Measurements from ENCODE around the gene SOBP. TPM values are rescaled to one million over a fixed set of nuclear protein-coding genes. Genes with fewer than 3 reads are reported as not detected.

SOBP gene
- total RNA-seq, 4 donors from 2014 or later, result 0.26 to 1.5 (median 0.55) TPM

GRCh38 chr6:107589199-107589598, 99.3 kb downstream of the SOBP start:
- no peak for TF ChIP-seq POLR2AphosphoS5 (IDR thresholded peaks at IDR 0.05)
- TF ChIP-seq, protein P1, sequence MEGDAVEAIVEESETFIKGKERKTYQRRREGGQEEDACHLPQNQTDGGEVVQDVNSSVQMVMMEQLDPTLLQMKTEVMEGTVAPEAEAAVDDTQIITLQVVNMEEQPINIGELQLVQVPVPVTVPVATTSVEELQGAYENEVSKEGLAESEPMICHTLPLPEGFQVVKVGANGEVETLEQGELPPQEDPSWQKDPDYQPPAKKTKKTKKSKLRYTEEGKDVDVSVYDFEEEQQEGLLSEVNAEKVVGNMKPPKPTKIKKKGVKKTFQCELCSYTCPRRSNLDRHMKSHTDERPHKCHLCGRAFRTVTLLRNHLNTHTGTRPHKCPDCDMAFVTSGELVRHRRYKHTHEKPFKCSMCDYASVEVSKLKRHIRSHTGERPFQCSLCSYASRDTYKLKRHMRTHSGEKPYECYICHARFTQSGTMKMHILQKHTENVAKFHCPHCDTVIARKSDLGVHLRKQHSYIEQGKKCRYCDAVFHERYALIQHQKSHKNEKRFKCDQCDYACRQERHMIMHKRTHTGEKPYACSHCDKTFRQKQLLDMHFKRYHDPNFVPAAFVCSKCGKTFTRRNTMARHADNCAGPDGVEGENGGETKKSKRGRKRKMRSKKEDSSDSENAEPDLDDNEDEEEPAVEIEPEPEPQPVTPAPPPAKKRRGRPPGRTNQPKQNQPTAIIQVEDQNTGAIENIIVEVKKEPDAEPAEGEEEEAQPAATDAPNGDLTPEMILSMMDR (IDR thresholded peaks at IDR 0.05), result no peak
- no peak for TF ChIP-seq EP300 (IDR thresholded peaks at IDR 0.05)
- no peak for TF ChIP-seq POLR2A (IDR thresholded peaks at IDR 0.05)
- Histone ChIP-seq H3K4me1 (no peaks in the 10 kb centered on the region), H3K4me3 (no peak overlapping the region), H3K27ac (no peak overlapping the region), H3K9me3 (no peaks in the 10 kb centered on the region), H3K27me3 (no peaks in the 10 kb centered on the region), H3K36me3 (no peaks in the 10 kb centered on the region)
- DNase-seq (ENCODE audit: low spot score in 2 of 2), result no peak
- 86% methylated on average over 5 of the region's 5 CpGs for WGBS

DNA sequence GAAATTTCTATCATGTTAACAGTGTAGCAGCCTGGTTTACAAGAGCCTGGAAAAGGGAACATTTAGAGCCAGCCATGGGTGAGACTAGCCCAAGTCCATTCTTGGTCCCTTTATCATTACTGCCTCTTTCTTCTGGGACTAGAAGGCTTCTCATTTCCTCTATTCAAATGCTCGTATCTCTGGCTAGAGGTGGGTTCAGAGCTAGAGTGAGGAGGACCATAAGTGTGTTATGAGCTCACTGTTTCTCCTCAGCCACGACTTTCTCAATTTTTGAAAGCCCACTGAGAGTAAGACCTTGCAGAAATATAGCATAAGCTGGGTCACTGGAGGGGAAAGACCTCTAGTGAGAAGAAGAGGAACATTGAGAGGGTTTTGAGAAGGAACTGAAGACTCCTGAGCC, 100.0 kb downstream of the SOBP start:
- Histone ChIP-seq H3K9me3 (no peaks in the 10 kb centered on the region), H3K27me3 (no peaks in the 10 kb centered on the region), H3K4me3 (no peak overlapping the region), H3K27ac (no peak overlapping the region), H3K4me1 (no peaks in the 10 kb centered on the region), H3K36me3 (no peaks in the 10 kb centered on the region)
- DNase-seq (ENCODE audit: low spot score in 2 of 2), result no peak
- 83% methylated on average over 2 of the region's 2 CpGs for WGBS
- TF ChIP-seq POLR2A (IDR thresholded peaks at IDR 0.05), result no peak
- TF ChIP-seq, protein P1 (IDR thresholded peaks at IDR 0.05), result no peak

GRCh38 chr6:107590378-107590777, 100.5 kb downstream of the SOBP start:
- H3K4me3 ChIP-seq, result no peak overlapping the region
- WGBS, result 69% methylated on average over 1 of the region's 1 CpG

GRCh38 chr6:107591346-107591745, 101.4 kb downstream of the SOBP start:
- H3K36me3 ChIP-seq, result no peaks in the 10 kb centered on the region
- H3K27me3 ChIP-seq, result no peaks in the 10 kb centered on the region
- TF ChIP-seq EP300 (IDR thresholded peaks at IDR 0.05) (no peak), POLR2AphosphoS5 (IDR thresholded peaks at IDR 0.05) (no peak), POLR2A (IDR thresholded peaks at IDR 0.05) (no peak)
- TF ChIP-seq, protein P1 (IDR thresholded peaks at IDR 0.05), result no peak
- no peak for DNase-seq (ENCODE audit: low spot score in 2 of 2)
- 83% methylated on average over 1 of the region's 1 CpG for WGBS
- H3K9me3 ChIP-seq, result no peaks in the 10 kb centered on the region
- H3K4me1 ChIP-seq, result no peaks in the 10 kb centered on the region
- no peak overlapping the region for H3K4me3 ChIP-seq
- H3K27ac ChIP-seq, result no peak overlapping the region

More at GRCh38 chr6:107590378-107590777, 100.5 kb downstream of the SOBP start:
- no peaks in the 10 kb centered on the region for H3K4me1 ChIP-seq
- no peak overlapping the region for H3K27ac ChIP-seq
- H3K27me3 ChIP-seq, result no peaks in the 10 kb centered on the region
- H3K36me3 ChIP-seq, result no peaks in the 10 kb centered on the region
- no peaks in the 10 kb centered on the region for H3K9me3 ChIP-seq
- TF ChIP-seq, protein P1 (IDR thresholded peaks at IDR 0.05), result no peak
- TF ChIP-seq POLR2A (IDR thresholded peaks at IDR 0.05), result no peak
- TF ChIP-seq EP300 (IDR thresholded peaks at IDR 0.05), result no peak
- TF ChIP-seq POLR2AphosphoS5 (IDR thresholded peaks at IDR 0.05), result no peak
- no peak for DNase-seq (ENCODE audit: low spot score in 2 of 2)

DNA sequence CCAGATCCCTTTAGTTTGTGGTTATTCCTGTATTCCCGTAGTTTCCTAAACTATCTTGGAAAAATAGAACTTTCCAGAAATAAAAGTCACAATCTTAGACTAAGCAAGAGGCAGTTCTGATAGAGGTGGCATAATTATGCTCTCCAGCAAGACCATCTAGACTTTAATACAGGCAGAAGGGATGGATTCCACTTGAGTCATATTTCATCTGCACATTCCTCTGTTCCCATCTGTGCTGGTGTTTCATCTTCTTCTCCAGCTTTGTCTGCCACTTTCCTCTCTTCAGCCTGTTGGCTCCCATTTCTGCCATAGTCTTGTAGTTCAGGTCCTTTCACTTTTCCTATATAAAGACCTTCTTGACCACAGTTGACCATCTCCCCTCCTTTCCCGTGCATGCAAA, 102.9 kb downstream of the SOBP start:
- TF ChIP-seq POLR2A (IDR thresholded peaks at IDR 0.05), result no peak
- TF ChIP-seq, protein P1 (IDR thresholded peaks at IDR 0.05), result no peak
- TF ChIP-seq EP300 (IDR thresholded peaks at IDR 0.05), result no peak
- TF ChIP-seq POLR2AphosphoS5 (IDR thresholded peaks at IDR 0.05), result no peak
- Histone ChIP-seq H3K4me1 (no peaks in the 10 kb centered on the region), H3K27me3 (no peaks in the 10 kb centered on the region), H3K36me3 (no peaks in the 10 kb centered on the region), H3K27ac (no peak overlapping the region), H3K4me3 (no peak overlapping the region), H3K9me3 (no peaks in the 10 kb centered on the region)
- 97% methylated on average over 2 of the region's 2 CpGs for WGBS
- no peak for DNase-seq (ENCODE audit: low spot score in 2 of 2)
